Measurements from ENCODE around the gene ADGRB2.

Gene ADGRB2, protein sequence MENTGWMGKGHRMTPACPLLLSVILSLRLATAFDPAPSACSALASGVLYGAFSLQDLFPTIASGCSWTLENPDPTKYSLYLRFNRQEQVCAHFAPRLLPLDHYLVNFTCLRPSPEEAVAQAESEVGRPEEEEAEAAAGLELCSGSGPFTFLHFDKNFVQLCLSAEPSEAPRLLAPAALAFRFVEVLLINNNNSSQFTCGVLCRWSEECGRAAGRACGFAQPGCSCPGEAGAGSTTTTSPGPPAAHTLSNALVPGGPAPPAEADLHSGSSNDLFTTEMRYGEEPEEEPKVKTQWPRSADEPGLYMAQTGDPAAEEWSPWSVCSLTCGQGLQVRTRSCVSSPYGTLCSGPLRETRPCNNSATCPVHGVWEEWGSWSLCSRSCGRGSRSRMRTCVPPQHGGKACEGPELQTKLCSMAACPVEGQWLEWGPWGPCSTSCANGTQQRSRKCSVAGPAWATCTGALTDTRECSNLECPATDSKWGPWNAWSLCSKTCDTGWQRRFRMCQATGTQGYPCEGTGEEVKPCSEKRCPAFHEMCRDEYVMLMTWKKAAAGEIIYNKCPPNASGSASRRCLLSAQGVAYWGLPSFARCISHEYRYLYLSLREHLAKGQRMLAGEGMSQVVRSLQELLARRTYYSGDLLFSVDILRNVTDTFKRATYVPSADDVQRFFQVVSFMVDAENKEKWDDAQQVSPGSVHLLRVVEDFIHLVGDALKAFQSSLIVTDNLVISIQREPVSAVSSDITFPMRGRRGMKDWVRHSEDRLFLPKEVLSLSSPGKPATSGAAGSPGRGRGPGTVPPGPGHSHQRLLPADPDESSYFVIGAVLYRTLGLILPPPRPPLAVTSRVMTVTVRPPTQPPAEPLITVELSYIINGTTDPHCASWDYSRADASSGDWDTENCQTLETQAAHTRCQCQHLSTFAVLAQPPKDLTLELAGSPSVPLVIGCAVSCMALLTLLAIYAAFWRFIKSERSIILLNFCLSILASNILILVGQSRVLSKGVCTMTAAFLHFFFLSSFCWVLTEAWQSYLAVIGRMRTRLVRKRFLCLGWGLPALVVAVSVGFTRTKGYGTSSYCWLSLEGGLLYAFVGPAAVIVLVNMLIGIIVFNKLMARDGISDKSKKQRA (N-terminal part only)

DNA sequence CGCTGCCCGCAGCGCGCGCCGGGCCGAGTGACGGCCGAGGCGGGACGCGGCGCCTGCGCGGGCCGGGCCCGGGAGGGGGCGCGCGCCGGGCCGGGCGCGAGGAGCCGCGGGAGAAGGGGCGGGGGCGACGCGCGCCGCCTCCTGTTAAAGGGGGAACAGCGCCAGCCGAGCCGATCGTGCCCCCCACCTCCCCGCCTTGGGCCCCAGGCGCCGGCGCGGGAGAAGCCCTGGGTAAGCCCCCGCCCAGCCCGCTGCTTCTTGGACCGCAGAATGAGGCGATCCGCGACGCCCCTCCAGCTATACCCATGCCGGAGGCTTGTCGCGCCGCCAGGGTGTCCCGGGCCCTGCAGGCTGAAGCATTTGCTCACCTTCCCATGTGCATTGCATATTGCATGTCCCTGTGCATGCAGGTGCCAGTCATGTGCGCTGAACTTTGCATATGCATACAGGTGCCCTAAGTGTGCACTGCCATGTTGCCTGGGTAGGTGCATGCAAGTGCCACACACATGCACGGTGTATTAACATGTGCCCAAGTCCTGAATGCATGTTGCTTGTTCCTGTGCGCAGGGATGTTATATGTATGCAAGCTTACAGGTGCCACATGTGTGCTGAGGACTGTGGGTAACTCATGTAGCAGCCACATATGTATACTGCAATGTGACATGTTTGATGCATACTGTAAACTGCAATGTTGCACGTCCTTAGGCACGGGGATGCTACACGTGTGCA is at the start of gene ADGRB2:
ADGRB2 (minus strand) TSS at position 29 of the 729 bp plus-strand sequence. CDS start 7,119 bp downstream, outside the sequence.
- no peak for DNase-seq (ENCODE audit: low read depth)

DNA sequence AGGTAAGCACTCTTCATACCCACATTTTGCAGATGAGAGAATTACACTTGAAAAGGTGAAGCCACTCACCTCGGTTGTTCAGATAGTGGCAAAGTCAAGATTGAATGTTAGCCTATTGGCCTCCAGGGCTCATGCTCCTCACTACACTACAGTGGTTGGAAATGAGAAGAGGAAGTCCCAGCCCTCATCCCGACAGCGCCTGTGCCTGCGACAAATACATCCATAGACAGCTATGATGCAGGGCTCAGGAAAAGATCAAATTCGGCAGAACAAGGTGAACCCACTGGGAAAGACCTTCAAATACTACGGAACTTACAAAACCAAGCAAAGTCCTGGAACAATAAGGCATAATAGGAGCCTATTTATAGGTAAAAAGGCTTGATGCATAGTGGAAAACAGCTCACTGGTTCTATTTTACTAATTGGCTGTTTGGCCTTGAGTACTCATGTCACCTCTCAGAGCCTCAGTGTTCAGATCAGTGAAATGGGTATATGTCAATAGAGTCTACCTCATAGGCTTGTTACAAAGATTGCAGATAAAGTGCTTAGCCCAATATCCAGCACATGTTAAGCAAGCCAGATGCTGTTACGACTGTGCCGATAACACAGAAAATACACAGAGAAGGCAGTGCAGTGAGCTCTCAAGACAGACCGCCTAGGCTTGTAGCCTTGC is 48.2 kb upstream of the ADGRB2 start:
- DNase-seq (ENCODE audit: low read depth), result no peak

DNA sequence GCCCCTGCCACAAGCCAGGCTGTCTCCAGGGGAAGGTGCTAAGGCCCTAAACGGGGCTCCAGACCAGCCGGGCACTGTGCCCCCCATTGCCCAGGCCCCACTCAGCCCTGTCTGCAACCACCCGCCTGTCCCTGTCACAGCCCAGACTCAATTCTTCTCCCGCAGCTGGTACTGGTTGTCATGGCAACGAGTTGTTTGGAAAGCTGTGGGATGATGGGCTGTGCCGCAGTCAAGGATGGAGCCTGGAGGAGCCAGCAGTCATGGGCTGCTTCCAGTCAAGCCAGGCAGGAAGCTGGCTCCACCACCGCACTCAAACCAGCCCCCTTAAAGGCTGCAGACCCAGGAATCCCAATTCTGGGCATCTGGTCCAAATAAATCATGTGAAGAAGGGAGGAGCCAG is 47.5 kb upstream of the ADGRB2 start:
- DNase-seq (ENCODE audit: low read depth), result no peak

DNA sequence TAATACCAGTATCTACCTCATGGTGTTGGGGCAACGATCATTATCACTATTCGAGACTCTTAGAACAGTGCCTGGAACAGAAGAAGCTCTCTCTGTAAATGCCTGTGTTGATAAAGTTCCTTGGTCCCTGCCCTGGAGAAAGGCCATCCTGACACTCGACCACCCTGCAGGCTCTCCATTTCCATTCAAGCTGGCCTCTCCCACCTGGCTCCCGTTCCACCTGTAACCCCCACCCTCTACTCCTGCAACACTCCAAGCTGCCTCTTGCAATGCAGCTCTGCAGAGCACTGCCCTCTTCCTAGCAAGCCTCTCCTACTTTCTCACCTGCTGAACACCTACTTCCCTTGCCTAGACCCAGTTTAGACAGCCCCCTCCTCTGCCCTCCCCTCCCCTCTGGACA is 45.6 kb upstream of the ADGRB2 start:
- no peak for DNase-seq (ENCODE audit: low read depth)

DNA sequence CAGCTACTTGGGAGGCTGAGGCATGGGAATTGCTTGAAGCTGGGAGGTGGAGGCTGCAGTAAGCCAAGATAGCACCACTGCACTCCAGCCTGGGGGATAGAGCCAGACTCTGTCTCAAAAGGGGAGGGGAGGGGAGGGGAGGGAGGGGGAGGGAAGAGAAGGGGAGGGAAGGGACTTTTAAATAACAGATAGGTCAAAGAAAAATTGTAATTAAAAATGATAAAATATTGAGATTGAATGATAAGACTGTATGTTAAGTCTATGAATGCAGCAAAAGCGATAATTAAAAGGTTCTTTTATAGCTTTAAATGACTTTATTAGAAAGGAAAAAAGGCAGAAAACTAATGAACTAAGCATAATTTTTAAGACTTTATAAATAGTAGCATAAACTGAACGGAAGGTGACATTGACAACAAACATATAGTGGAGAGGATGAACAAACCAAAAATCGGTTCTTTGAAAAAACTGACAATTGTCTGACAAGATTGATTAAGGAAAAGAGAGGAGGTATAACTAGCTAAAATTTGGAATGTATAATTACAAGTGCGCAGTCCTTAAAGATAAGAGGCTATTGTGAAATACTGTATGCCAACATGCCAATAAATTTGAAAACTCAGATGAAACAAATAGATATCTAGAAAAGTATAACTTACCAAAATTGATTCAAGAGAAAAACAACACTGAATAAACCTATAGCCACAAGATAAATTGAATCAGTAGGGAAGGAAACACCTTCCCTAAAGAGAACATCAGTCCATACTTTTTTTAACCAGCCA is 43.3 kb upstream of the ADGRB2 start:
- DNase-seq (ENCODE audit: low read depth), result no peak

DNA sequence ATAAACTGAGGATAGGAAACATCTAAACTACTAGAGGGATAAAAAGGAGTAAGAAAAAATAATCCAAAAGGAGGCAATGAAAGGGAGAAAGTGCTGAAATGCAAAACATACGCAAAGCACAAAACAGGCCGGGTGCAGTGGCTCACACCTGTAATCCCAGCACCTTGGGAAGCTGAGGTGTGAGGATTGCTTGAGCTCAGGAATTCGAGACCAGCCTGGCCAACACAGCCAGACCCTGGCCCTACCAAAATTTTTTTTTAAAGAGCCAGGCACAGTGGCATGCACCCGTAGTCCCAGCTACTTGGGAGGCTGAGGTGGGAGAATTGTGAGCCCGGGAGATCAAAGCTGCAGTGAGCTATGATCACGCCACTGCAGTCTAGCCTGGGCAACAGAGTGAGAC is 41.2 kb upstream of the ADGRB2 start:
- no peak for DNase-seq (ENCODE audit: low read depth)

DNA sequence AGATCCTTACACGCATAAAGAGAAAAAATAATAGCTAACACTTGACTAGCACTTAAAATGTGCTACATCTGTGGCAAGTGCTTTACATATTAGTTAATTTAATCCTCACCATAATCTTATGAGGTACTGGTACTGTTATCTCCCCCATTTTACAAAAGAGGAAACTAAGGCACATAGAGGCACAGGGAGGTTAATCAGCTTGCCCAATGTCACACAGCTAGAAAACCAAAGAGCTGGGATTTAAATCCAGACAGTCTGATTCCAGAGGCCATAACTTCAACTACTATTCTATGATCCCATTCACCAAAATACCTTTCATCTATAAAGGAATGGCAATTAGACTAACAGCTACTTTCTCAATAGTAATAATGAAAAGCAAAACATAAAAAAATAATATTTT is 40.0 kb upstream of the ADGRB2 start:
- no peak for DNase-seq (ENCODE audit: low read depth)

DNA sequence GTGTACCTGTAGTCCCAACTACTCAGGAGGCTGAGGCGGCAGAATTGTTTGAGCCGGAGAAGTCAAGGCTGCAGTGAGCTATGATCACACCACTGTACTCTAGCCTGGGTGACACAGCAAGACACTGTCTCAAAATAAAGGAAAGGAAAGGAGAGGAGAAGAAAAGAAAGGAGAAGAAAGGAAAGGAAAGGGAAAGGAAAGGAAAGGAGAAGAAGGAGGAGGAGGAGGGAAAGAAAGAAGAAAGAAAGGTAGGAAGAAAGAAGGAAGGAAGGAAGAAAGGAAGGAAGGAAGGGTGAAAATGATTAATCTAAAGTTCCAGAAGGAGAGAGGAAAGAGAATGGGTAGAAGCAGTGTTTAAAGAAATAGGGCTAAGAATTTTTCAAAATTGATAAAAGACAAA is 39.5 kb upstream of the ADGRB2 start:
- no peak for DNase-seq (ENCODE audit: low read depth)

DNA sequence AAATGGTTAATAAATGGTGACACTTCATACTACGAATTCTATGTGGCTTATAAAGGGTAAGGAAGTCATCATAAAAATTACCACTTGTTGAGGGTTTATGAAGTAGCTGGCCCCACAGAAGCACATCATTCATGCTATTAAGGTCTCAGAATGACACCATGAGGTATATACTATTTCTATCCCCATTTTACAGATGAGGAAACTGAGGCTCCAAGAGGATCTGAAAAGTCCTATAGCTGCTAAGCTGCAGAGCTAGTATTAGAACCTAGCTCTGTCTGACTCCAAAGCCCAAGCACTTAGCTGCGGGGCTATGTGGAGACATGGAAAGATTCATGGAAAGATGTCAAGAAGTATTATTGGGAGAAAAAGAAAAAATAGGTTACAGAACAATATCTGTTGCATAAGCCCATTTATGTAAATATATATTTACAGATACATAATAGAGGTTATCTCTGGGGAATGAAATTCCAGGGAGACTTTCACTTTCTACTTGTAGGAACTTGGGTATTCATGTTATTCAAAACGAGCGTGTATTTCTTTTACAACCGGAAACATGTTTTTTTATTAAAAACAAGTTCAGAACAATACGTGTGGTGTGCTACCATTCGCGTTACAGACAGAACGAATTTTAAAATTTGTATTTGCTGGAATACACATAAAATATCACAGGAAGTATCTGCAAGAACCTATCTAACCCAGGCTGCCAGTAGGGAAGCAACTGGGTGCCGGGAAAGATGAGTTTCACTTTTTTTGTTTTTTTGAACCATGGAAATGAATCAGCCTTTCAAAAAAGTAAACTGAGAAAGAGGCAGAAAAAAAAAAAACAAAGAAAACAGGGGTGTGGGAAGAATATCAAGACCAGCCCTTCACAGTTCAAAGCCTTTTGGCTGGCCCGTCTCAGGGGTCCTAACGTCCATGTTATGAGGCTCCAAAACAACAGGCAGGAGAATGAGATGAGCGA is 38.3 kb upstream of the ADGRB2 start:
- no peak for DNase-seq (ENCODE audit: low read depth)

DNA sequence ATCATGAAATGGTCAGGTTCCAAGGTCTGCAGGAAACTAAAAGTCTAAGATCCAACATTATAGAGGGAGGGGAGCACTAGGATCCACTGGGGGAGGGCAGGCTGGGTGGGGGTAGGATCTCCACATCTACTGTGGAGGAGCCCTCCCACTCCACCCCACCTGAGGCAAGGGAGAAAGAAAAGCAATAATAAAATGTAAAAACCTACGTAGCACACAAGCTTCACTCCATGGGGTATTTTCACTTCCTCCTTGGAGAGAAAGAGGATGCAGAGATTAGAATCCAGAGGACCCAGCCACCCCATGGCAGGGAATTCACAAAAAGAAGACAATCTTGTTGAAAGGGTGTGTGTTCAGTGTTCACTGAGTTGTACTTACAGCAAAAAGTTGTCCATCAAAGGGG is 37.3 kb upstream of the ADGRB2 start:
- no peak for DNase-seq (ENCODE audit: low read depth)

DNA sequence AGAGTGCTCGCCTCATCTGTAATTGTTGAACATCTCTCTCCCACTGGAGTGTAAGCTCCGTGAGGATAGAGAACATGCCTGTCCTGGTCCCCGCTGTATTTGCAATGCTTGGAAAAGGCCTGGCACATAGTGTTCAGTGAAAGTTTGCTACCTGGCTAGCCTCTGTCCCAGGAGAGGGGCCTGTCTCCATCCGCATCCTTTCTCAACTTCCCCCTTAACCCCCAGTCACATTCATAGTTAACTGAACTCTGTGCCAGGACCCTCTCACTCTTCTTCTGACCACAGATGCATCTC is 36.5 kb upstream of the ADGRB2 start:
- DNase-seq (ENCODE audit: low read depth), result no peak

DNA sequence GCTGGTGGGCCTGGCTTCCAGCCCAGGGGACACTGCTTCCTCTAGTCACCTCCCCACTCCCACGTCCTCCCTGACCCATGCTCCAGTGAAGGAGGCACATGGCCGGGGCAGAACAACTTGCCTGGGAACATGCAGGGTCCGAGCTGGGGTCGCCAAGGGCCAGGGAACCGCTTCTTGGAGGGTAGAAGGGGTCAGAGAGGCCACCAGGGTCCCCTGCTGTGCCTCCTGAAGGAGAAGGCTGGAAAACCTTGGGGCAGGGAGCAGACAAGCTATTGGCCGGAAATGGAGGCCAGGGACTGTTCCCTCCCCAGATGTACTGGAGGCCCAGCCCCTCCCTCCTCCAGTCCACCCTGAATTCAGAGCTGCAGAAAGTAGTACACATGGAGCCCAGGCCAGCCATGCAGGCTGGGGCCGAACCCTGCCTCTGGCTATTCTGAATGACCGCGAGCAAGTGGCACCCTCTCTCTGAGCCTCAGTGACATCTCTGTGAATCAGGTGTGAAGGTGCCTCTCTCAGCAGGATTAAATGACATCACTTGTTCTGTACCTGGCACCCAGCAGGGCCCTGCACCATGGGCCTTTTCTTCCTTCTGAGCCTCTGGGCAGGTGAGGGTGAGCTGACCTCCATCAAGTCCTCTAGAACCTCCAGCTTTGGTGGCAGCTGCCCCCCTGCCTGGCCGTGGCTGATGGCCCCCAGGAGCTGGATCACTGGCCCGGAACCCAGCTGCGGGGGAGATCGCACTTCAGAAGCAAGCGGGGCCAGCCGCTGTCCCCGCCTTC is 35.9 kb upstream of the ADGRB2 start:
- no peak for DNase-seq (ENCODE audit: low read depth)

DNA sequence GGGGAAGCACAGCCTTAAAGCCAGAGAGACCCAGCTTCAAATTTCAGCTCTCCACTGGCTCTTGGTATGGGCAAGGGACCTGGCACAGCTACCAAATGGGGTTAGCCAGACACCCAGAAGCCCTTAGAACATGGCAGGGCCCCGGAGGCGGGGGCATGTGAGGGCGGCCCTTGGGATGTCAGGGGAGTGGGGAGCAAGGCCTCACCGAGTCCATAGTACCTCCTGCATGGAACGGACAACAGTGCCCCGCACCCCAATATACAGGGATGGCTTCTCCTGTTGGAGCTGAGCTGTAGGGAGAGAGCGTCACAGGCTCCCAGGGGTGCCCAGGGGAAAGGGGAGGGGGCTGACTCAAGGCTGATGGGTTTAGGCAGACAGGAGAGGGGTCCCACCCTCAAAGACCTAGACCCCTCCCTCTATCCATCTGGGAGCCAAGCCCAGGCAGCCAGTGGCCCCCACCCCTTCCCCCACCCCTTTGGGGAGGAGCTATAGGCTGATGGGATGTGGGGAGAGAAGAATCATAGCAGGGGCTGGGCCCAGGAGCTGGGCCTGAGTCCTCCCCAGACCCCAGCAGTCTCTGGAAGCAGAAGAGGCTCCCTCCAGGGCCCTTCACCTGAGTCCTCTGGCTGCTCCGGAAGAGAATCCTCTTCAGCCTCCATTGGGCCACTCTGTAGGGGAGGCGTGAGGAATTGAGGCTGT is 35.2 kb upstream of the ADGRB2 start:
- DNase-seq (ENCODE audit: low read depth), result no peak

DNA sequence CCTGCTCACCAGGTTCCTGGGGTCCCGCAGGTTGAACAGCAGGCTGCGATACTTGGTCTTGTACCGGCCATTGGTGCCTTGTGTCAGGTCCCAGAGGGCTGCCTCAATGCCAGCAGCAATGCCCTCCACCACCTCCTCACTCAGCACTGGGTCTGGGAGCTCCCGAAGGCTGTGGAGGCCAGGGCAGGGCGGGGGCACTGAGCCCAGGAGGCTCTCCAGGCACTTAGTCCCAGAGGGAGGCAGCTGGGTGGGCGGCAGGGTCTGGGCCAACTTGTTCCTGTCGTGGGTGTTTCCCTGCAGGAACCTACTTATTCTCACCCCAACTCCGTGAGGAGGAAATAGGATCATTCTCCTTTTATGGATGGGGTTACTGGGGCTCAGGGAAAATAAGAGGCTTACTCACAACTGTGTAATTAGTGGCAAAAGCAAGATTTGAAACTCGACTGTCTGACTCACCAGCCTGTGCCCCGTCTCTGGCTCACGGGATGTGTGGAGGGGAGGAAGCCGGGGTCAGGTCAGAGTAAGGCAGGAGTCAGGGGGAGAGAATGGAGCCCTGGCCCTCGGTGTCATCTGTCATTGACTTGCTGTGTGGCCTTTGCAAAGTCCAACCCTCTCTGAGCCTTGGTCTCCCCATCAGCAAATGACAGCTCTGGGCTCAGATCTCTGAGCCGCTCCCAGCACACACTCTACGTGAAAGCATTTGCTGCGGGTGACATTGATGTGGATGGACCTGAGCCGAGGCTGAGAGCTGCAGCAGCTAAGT is 34.5 kb upstream of the ADGRB2 start:
- DNase-seq (ENCODE audit: low read depth), result no peak

DNA sequence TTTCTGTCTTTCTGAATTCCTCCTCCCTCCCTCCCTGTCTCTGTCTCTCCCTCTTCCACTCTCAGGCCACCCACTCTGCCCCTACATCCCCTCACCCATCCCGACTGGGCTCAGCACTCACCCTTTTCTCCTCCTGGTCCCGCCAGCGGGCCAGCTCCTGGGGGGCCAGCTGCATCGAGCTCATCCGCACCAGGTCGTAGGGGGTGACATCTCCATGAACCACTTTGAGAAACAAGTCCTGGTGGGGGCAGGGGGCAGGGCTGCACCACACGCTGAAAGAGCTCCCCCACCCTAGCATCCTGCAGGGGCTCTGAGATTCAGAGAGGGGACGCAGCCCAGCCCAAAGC is 33.9 kb upstream of the ADGRB2 start:
- DNase-seq (ENCODE audit: low read depth), result no peak

DNA sequence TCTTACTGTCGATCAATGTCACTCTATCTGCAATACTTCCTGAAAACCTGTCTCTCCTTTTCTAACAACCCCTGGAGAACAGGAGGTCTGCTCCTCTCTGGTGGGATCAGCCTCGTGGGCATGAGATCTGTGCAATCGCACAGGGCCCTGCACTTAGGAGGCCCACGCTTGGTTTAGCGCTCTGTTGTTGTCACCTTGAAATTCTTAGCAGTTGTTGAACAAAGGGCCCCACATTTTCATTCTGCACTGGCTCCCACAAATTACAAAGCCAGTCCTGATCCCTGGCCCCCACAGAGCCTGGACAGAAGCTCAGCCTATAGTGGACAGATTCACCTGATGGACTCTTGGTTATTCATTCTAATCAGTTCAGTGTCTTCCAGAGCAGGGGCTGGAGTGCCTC is 33.1 kb upstream of the ADGRB2 start:
- no peak for DNase-seq (ENCODE audit: low read depth)

DNA sequence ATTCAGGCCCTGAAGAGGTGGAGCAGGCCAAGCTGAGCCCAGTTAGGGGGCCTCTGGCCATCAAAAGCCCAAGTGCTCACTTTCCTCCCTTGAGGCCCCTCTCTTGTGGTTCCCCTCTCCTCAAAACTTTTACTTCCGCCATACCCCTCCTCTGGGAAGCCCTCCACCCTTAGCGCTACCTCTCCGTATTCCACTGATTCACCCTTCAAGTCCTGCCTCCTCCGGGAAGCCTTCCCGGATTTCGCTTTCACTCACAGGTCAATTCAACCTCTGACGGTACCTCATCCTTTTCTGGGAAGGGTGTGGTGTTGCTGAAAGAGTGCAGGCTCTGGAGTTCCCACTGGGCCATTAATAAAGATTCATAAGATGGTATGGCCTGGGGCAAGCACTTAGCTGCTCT is 32.6 kb upstream of the ADGRB2 start:
- no peak for DNase-seq (ENCODE audit: low read depth)
